GM12878 (cell line): ENCODE measurements around the gene RAB3IL1. TPM values are rescaled to one million over a fixed set of nuclear protein-coding genes. Genes with fewer than 3 reads are reported as not detected.

ENCODE experiments used
- ATAC-seq: fragments of 200-7000 bp; cut with Tn5 transposase; 3 replicates; pipeline ENCODE4 v1.9.1; 2020; ENCODE audit warnings: mild to moderate bottlenecking, moderate library complexity
- BruUV-seq: library from RNA; stranded (reverse); fragments of 400-500 nt; replicated peaks from 2 replicates; lab custom pipeline; 2021; lab: Mats Ljungman, UMichigan
- CTCF ChIA-PET: fragments of 300-600 bp; sonication (Branson Sonifier 250); formaldehyde crosslinking; extraction: SDS; loops from one replicate; lab custom pipeline; 2021; ENCODE audit warnings: inconsistent platforms; lab: Yijun Ruan, JAX
- POLR2A ChIA-PET: fragments of 350-600 bp; formaldehyde crosslinking; extraction: SDS; loops from one replicate; lab custom pipeline; 2021; ENCODE audit warnings: inconsistent platforms; lab: Charles Lee
- RAD21 ChIA-PET: fragments of 300-600 bp; sonication (Branson Sonifier 250); formaldehyde crosslinking; loops from one replicate; lab custom pipeline; 2023; ENCODE audit warnings: antibody characterized with exemption; ENCODE audit not compliant: unreplicated experiment; lab: Charles Lee
- SMC1A ChIA-PET: fragments of 300-600 bp; sonication (Branson Sonifier 250); formaldehyde crosslinking; loops from one replicate; lab custom pipeline; 2023; ENCODE audit not compliant: unreplicated experiment, uncharacterized antibody; lab: Charles Lee
- DNase-seq: peaks from one replicate; pipeline ENCODE4 v3.0.0-alpha.2; 2011; ENCODE audit warnings: low read depth, low spot score
- FAIRE-seq: peaks from 3 replicates; lab custom pipeline; 2011; peaks lifted over from hg19 to GRCh38; lab: Jason Lieb, UNC
- H2AFZ ChIP-seq: 2 replicates; pipeline ENCODE4 v1.6.0; 2011; ENCODE audit warnings: low read depth, low read length, control low read depth; ENCODE audit not compliant: control insufficient read depth
- H3K27ac ChIP-seq: 2 replicates; pipeline ENCODE4 v1.5.1; 2011; ENCODE audit warnings: control low read depth; ENCODE audit not compliant: control insufficient read depth, insufficient read depth
- H3K27me3 ChIP-seq, 2 experiments: replicated peaks in 1 of 2; 2 replicates each; pipeline versions ENCODE4 v1.6.0 to v1.6.1; 2011; ENCODE audit warnings: low read length in 1 of 2; ENCODE audit not compliant: control insufficient read depth in 2 of 2, insufficient read depth in 2 of 2
- H3K36me3 ChIP-seq, 2 experiments: 2 replicates each; pipeline ENCODE4 v1.5.1; 2011; ENCODE audit warnings: low read length in 1 of 2; ENCODE audit not compliant: control insufficient read depth in 2 of 2, insufficient read depth in 2 of 2
- H3K4me1 ChIP-seq: 2 replicates; pipeline ENCODE4 v1.6.1; 2011; ENCODE audit warnings: mild to moderate bottlenecking, low read length, moderate library complexity, mixed read lengths; ENCODE audit not compliant: control insufficient read depth, insufficient read depth
- H3K4me2 ChIP-seq: 2 replicates; pipeline ENCODE4 v1.6.0; 2011; ENCODE audit warnings: control low read depth; ENCODE audit not compliant: control insufficient read depth, insufficient read depth
- H3K4me3 ChIP-seq: fragments of 200-600 bp; sonication (generic); 2 replicates; pipeline ENCODE4 v1.5.1; 2016
- H3K79me2 ChIP-seq: 2 replicates; pipeline ENCODE4 v1.6.0; 2011; ENCODE audit warnings: low read length; ENCODE audit not compliant: control insufficient read depth, insufficient read depth
- H3K9ac ChIP-seq: 2 replicates; pipeline ENCODE4 v1.8.0; 2011; ENCODE audit warnings: low read length, control low read depth, mixed read lengths; ENCODE audit not compliant: control insufficient read depth, insufficient read depth
- H3K9me3 ChIP-seq: replicated peaks from 3 replicates; pipeline ENCODE4 v1.5.1; 2011; ENCODE audit warnings: mild to moderate bottlenecking, low read length; ENCODE audit not compliant: control insufficient read depth, insufficient read depth
- H4K20me1 ChIP-seq: 2 replicates; pipeline ENCODE4 v1.6.0; 2011; ENCODE audit not compliant: control insufficient read depth, insufficient read depth
- EZH2 ChIP-seq: IDR thresholded peaks from 2 replicates; pipeline ENCODE4 v1.6.1; 2012; ENCODE audit warnings: low read depth, mild to moderate bottlenecking, control low read depth, inconsistent platforms, low read length, borderline replicate concordance; ENCODE audit not compliant: control insufficient read depth
- POLR2A ChIP-seq: IDR thresholded peaks from 2 replicates; pipeline ENCODE4 v1.6.1; 2011; ENCODE audit warnings: low read depth, mild to moderate bottlenecking, low read length
- POLR2AphosphoS5 ChIP-seq: IDR thresholded peaks from 2 replicates; pipeline ENCODE4 v1.6.1; 2011; ENCODE audit warnings: mild to moderate bottlenecking, low read length, inconsistent platforms
- POU2F2 ChIP-seq: IDR thresholded peaks from 3 replicates; pipeline ENCODE4 v1.6.1; 2011; ENCODE audit warnings: low read depth, mild to moderate bottlenecking, low read length, borderline replicate concordance
- SMAD1 ChIP-seq: fragments of 450-650 bp; IDR thresholded peaks from 2 replicates; pipeline ENCODE4 v1.6.1; 2018; ENCODE audit warnings: mild to moderate bottlenecking, low read depth; ENCODE audit not compliant: partially characterized antibody
- WGBS: methylation state at CpG from one replicate; pipeline ENCODE4 v1.1.6; 2016; ENCODE audit warnings: low lambda C conversion rate; ENCODE audit not compliant: insufficient replicate concordance, insufficient coverage; ENCODE audit errors: missing lambda C conversion rate; 5-methylcytosine and 5-hydroxymethylcytosine counted together
- in situ Hi-C: fragments of 300-500 bp; cut with MboI; formaldehyde crosslinking; loops from 9 replicates; pipeline ENCODE4 v1.14.3; 2018; ENCODE audit warnings: mixed read lengths
- intact Hi-C: fragments of 100-400 bp; cut with micrococcal nuclease; formaldehyde crosslinking; loops from one replicate; pipeline ENCODE4 v1.14.2; 2022; ENCODE audit not compliant: unreplicated experiment
- polyA plus RNA-seq, 11 experiments: library from polyadenylated mRNA; depleted of rRNA in 4 of 11; unstranded in 6 of 11; stranded (reverse) in 5 of 11; fragments of >200 nt; fragmentation: Nextera tagmentation in 4 of 11; fragmentation: Illumina TruSeq in 1 of 11; extraction: Ambion mirVana in 4 of 11; extraction: Trizol in 1 of 11; gene quantifications; 1 replicate in 1 of 11; 2 replicates in 10 of 11; pipeline versions ENCODE4 v1.2.1 to v1.2.3, GENCODE V29; 2011 to 2016; ENCODE audit warnings: inconsistent platforms in 2 of 11, missing spikeins in 2 of 11, low read depth in 1 of 11
- total RNA-seq, 4 experiments: library from RNA; depleted of rRNA in 3 of 4; stranded (reverse); fragments of >200 nt in 3 of 4; fragmentation: Illumina TruSeq in 1 of 4; extraction: Trizol in 1 of 4; gene quantifications; 2 replicates each; pipeline versions ENCODE4 v1.2.1 to v1.2.3, GENCODE V29; 2013 to 2021

Gene RAB3IL1
- total and polyA plus RNA-seq, 10 of the 15 experiments (the other 5 are each of a cell fraction or from before 2014, with no cell fraction given) = 0.04 TPM; not detected in 9

GRCh38 chr11:61964058-61964665 lies 46.8 kb upstream of the RAB3IL1 start:
- Histone ChIP-seq H3K4me2 (peak overlapping the region; percentile 70), H3K4me3 (peak overlapping the region; percentile 100; the same call in 1 of the 2 replicates), H3K79me2 (peaks cover 36% of the 10 kb centered on the region), H3K9ac (no peak overlapping the region), H3K27me3 (no peaks in the 10 kb centered on the region), H4K20me1 (peaks cover 8% of the 10 kb centered on the region), H3K9me3 (no peaks in the 10 kb centered on the region), H2AFZ (no peak overlapping the region), H3K4me1 (peaks cover 28% of the 10 kb centered on the region), H3K27ac (peak overlapping the region; percentile 75; the same call in 1 of the 2 replicates), H3K36me3 (peaks cover 6 to 16% of the 10 kb centered on the region in 2 experiments)
- DNase-seq = no peak
- RAD21 ChIA-PET = interaction anchor here (1.0 to 2.0 kb wide), 3 partner anchors 17 to 117 kb away, joined by 3 to 8 read pairs (median 5); no protein-coding TSS in a partner anchor
- SMC1A ChIA-PET = interaction anchor here (1.3 to 3.7 kb wide), 3 partner anchors 9 to 117 kb away, joined by 3 to 20 read pairs (median 7); no protein-coding TSS in a partner anchor
- POLR2A ChIA-PET = interaction anchor here (0.5 to 2.8 kb wide), 4 partner anchors 8 to 148 kb away, joined by 3 to 10 read pairs (median 3); no protein-coding TSS in a partner anchor
- FAIRE-seq = no peak
- no TSS peak for BruUV-seq
- CTCF ChIA-PET = interaction anchor here (0.7 to 1.9 kb wide), 4 partner anchors 8 to 118 kb away, joined by 3 to 7 read pairs (median 5); no protein-coding TSS in a partner anchor
- in situ Hi-C loops (no loop called here), intact Hi-C loops (no loop called here)
- ATAC-seq = no peak
- WGBS = 84% methylated on average over 4 of the region's 4 CpGs
- TF ChIP-seq POU2F2 (peak; percentile 2; the same call in 1 of the 3 replicates), POLR2A (peak; percentile 72), EZH2 (no peak), SMAD1 (peak; percentile 52), POLR2AphosphoS5 (peak; percentile 85)
